ENCODE results near the gene ZBTB42.
A peak's percentile ranks its signal among the peaks of the same experiment; 100 is the strongest.

ZBTB42 gene

GRCh38 chr14:104822821-104823615 is 22.1 kb downstream of the ZBTB42 start:
- DNase-seq: no peak
- POLR2A ChIA-PET: no interaction called here
- Histone ChIP-seq H3K36me3 (ENCODE audit: control insufficient read depth in 4 of 4, insufficient read depth in 4 of 4, low read length in 3 of 4) (peaks cover 0 to 6% (median 1%) of the 10 kb centered on the region in 4 experiments), H3K9me3 (ENCODE audit: control extremely low read depth in 1 of 5, control insufficient read depth in 4 of 5, insufficient read depth in 2 of 5, low read depth in 1 of 5, low read length in 4 of 5) (peaks cover 0 to 2% (median 0%) of the 10 kb centered on the region in 5 experiments), H3K4me1 (ENCODE audit: control extremely low read depth in 1 of 4, control insufficient read depth in 4 of 4, insufficient read depth in 4 of 4, low read length in 3 of 4) (peaks cover 0 to 23% (median 20%) of the 10 kb centered on the region in 4 experiments), H3K27me3 (replicated peaks in 2 of 5; ENCODE audit: control insufficient read depth in 4 of 5, insufficient read depth in 5 of 5, low read length in 4 of 5) (peaks cover 0 to 23% (median 4%) of the 10 kb centered on the region in 5 experiments), H3K4me3 (ENCODE audit: control insufficient read depth in 1 of 7, extremely low read depth in 1 of 7, insufficient read depth in 4 of 7, low read depth in 2 of 7, low read length in 6 of 7) (no peak overlapping the region), H3K27ac (ENCODE audit: insufficient read depth in 1 of 2, low read depth in 1 of 2, low read length in 2 of 2, poor library complexity in 1 of 2, severe bottlenecking in 2 of 2) (no peak overlapping the region)
- CTCF ChIA-PET: interaction anchor here (1.3 to 2.6 kb wide), 2 partner anchors 50 to 54 kb away, joined by 4 to 7 read pairs; no protein-coding TSS in a partner anchor
- 92% methylated on average over 21 of the region's 22 CpGs for WGBS (ENCODE audit: insufficient coverage)

GRCh38 chr14:104824353-104824997 is 23.6 kb downstream of the ZBTB42 start:
- ChIA-PET CTCF (interaction anchor here (1.2 to 3.2 kb wide), 3 partner anchors 11 to 58 kb away, joined by 4 to 30 read pairs (median 9); no protein-coding TSS in a partner anchor), POLR2A (no interaction called here)
- peaks cover 0 to 23% (median 20%) of the 10 kb centered on the region in 4 experiments for H3K4me1 ChIP-seq (ENCODE audit: control extremely low read depth in 1 of 4, control insufficient read depth in 4 of 4, insufficient read depth in 4 of 4, low read length in 3 of 4)
- H3K27me3 ChIP-seq (replicated peaks in 2 of 5; ENCODE audit: control insufficient read depth in 4 of 5, insufficient read depth in 5 of 5, low read length in 4 of 5): peaks cover 0 to 23% (median 4%) of the 10 kb centered on the region in 5 experiments
- peaks cover 0 to 2% (median 0%) of the 10 kb centered on the region in 5 experiments for H3K9me3 ChIP-seq (ENCODE audit: control extremely low read depth in 1 of 5, control insufficient read depth in 4 of 5, insufficient read depth in 2 of 5, low read depth in 1 of 5, low read length in 4 of 5)
- no peak for DNase-seq
- H3K4me3 ChIP-seq (ENCODE audit: control insufficient read depth in 1 of 7, extremely low read depth in 1 of 7, insufficient read depth in 4 of 7, low read depth in 2 of 7, low read length in 6 of 7): no peak overlapping the region
- no peak overlapping the region for H3K27ac ChIP-seq (ENCODE audit: insufficient read depth in 1 of 2, low read depth in 1 of 2, low read length in 2 of 2, poor library complexity in 1 of 2, severe bottlenecking in 2 of 2)
- H3K36me3 ChIP-seq (ENCODE audit: control insufficient read depth in 4 of 4, insufficient read depth in 4 of 4, low read length in 3 of 4): peaks cover 0 to 2% (median 0%) of the 10 kb centered on the region in 4 experiments
- 92% methylated on average over 2 of the region's 2 CpGs for WGBS (ENCODE audit: insufficient coverage)

GRCh38 chr14:104826189-104826860 is 25.4 kb downstream of the ZBTB42 start:
- peaks cover 0 to 1% (median 0%) of the 10 kb centered on the region in 4 experiments for H3K36me3 ChIP-seq (ENCODE audit: control insufficient read depth in 4 of 4, insufficient read depth in 4 of 4, low read length in 3 of 4)
- peaks cover 0 to 2% (median 0%) of the 10 kb centered on the region in 5 experiments for H3K9me3 ChIP-seq (ENCODE audit: control extremely low read depth in 1 of 5, control insufficient read depth in 4 of 5, insufficient read depth in 2 of 5, low read depth in 1 of 5, low read length in 4 of 5)
- WGBS (ENCODE audit: insufficient coverage): 0% methylated on average over 36 of the region's 54 CpGs
- peak; percentile 66 to 82 (median 80) for DNase-seq
- ChIA-PET POLR2A (interaction anchor here (0.7 kb wide), 1 partner anchor 51 kb away, joined by 3 read pairs; no protein-coding TSS in a partner anchor), CTCF (interaction anchor here (0.8 to 3.2 kb wide), 16 partner anchors 13 to 96 kb away, joined by 3 to 30 read pairs (median 4); partner anchors contain the start of gene ZBTB42)
- peaks cover 0 to 23% (median 4%) of the 10 kb centered on the region in 5 experiments for H3K27me3 ChIP-seq (replicated peaks in 2 of 5; ENCODE audit: control insufficient read depth in 4 of 5, insufficient read depth in 5 of 5, low read length in 4 of 5)
- H3K27ac ChIP-seq (ENCODE audit: insufficient read depth in 1 of 2, low read depth in 1 of 2, low read length in 2 of 2, poor library complexity in 1 of 2, severe bottlenecking in 2 of 2): no peak overlapping the region
- peaks cover 0 to 23% (median 20%) of the 10 kb centered on the region in 4 experiments for H3K4me1 ChIP-seq (ENCODE audit: control extremely low read depth in 1 of 4, control insufficient read depth in 4 of 4, insufficient read depth in 4 of 4, low read length in 3 of 4)
- peak overlapping the region; percentile 35 to 82 (median 66) for H3K4me3 ChIP-seq (ENCODE audit: control insufficient read depth in 1 of 7, extremely low read depth in 1 of 7, insufficient read depth in 4 of 7, low read depth in 2 of 7, low read length in 6 of 7)

GRCh38 chr14:104826861-104827176 is 25.9 kb downstream of the ZBTB42 start:
- Histone ChIP-seq H3K9me3 (ENCODE audit: control extremely low read depth in 1 of 5, control insufficient read depth in 4 of 5, insufficient read depth in 2 of 5, low read depth in 1 of 5, low read length in 4 of 5) (peaks cover 0 to 2% (median 0%) of the 10 kb centered on the region in 5 experiments), H3K4me3 (ENCODE audit: control insufficient read depth in 1 of 7, extremely low read depth in 1 of 7, insufficient read depth in 4 of 7, low read depth in 2 of 7, low read length in 6 of 7) (peak overlapping the region in 6 of 7 experiments; percentile 30 to 72 (median 56)), H3K4me1 (ENCODE audit: control extremely low read depth in 1 of 4, control insufficient read depth in 4 of 4, insufficient read depth in 4 of 4, low read length in 3 of 4) (peaks cover 0 to 23% (median 20%) of the 10 kb centered on the region in 4 experiments), H3K27me3 (replicated peaks in 2 of 5; ENCODE audit: control insufficient read depth in 4 of 5, insufficient read depth in 5 of 5, low read length in 4 of 5) (peaks cover 0 to 23% (median 4%) of the 10 kb centered on the region in 5 experiments), H3K27ac (ENCODE audit: insufficient read depth in 1 of 2, low read depth in 1 of 2, low read length in 2 of 2, poor library complexity in 1 of 2, severe bottlenecking in 2 of 2) (no peak overlapping the region), H3K36me3 (ENCODE audit: control insufficient read depth in 4 of 4, insufficient read depth in 4 of 4, low read length in 3 of 4) (no peaks in the 10 kb centered on the region)
- DNase-seq: no peak
- 0% methylated on average over 20 of the region's 27 CpGs for WGBS (ENCODE audit: insufficient coverage)
- POLR2A ChIA-PET: interaction anchor here (0.7 kb wide), 1 partner anchor 52 kb away, joined by 3 read pairs; no protein-coding TSS in a partner anchor
- CTCF ChIA-PET: interaction anchor here (1.1 to 3.2 kb wide), 6 partner anchors 13 to 60 kb away, joined by 4 to 30 read pairs (median 6); no protein-coding TSS in a partner anchor

- H3K36me3 ChIP-seq (ENCODE audit: control insufficient read depth in 4 of 4, insufficient read depth in 4 of 4, low read length in 3 of 4): no peaks in the 10 kb centered on the region
- H3K9me3 ChIP-seq (ENCODE audit: control extremely low read depth in 1 of 5, control insufficient read depth in 4 of 5, insufficient read depth in 2 of 5, low read depth in 1 of 5, low read length in 4 of 5): peaks cover 0 to 2% (median 0%) of the 10 kb centered on the region in 5 experiments
- peak; percentile 69 to 83 (median 78) for DNase-seq
- peak overlapping the region in 6 of 7 experiments; percentile 30 to 72 (median 56) for H3K4me3 ChIP-seq (ENCODE audit: control insufficient read depth in 1 of 7, extremely low read depth in 1 of 7, insufficient read depth in 4 of 7, low read depth in 2 of 7, low read length in 6 of 7)
- peaks cover 0 to 23% (median 20%) of the 10 kb centered on the region in 4 experiments for H3K4me1 ChIP-seq (ENCODE audit: control extremely low read depth in 1 of 4, control insufficient read depth in 4 of 4, insufficient read depth in 4 of 4, low read length in 3 of 4)
- ChIA-PET CTCF (interaction anchor here (1.1 to 3.2 kb wide), 6 partner anchors 13 to 61 kb away, joined by 3 to 30 read pairs (median 4); no protein-coding TSS in a partner anchor), POLR2A (no interaction called here)
- no peak overlapping the region for H3K27ac ChIP-seq (ENCODE audit: insufficient read depth in 1 of 2, low read depth in 1 of 2, low read length in 2 of 2, poor library complexity in 1 of 2, severe bottlenecking in 2 of 2)
- H3K27me3 ChIP-seq (replicated peaks in 2 of 5; ENCODE audit: control insufficient read depth in 4 of 5, insufficient read depth in 5 of 5, low read length in 4 of 5): peaks cover 0 to 23% (median 4%) of the 10 kb centered on the region in 5 experiments
- 5% methylated on average over 32 of the region's 39 CpGs for WGBS (ENCODE audit: insufficient coverage)
Measured at GRCh38 chr14:104827177-104828055, 26.5 kb downstream of the ZBTB42 start.

GRCh38 chr14:104830781-104831180 is 29.9 kb downstream of the ZBTB42 start:
- DNase-seq: no peak

More at GRCh38 chr14:104830781-104831180, 29.9 kb downstream of the ZBTB42 start:
- CTCF ChIA-PET: interaction anchor here (0.8 kb wide), 1 partner anchor 40 kb away, joined by 3 read pairs; no protein-coding TSS in a partner anchor
- Histone ChIP-seq H3K4me1 (ENCODE audit: control extremely low read depth in 1 of 4, control insufficient read depth in 4 of 4, insufficient read depth in 4 of 4, low read length in 3 of 4) (peaks cover 0 to 19% (median 16%) of the 10 kb centered on the region in 4 experiments), H3K9me3 (ENCODE audit: control extremely low read depth in 1 of 5, control insufficient read depth in 4 of 5, insufficient read depth in 2 of 5, low read depth in 1 of 5, low read length in 4 of 5) (no peaks in the 10 kb centered on the region), H3K4me3 (ENCODE audit: control insufficient read depth in 1 of 7, extremely low read depth in 1 of 7, insufficient read depth in 4 of 7, low read depth in 2 of 7, low read length in 6 of 7) (no peak overlapping the region), H3K27ac (ENCODE audit: insufficient read depth in 1 of 2, low read depth in 1 of 2, low read length in 2 of 2, poor library complexity in 1 of 2, severe bottlenecking in 2 of 2) (no peak overlapping the region), H3K27me3 (replicated peaks in 2 of 5; ENCODE audit: control insufficient read depth in 4 of 5, insufficient read depth in 5 of 5, low read length in 4 of 5) (peaks cover 0 to 13% (median 2%) of the 10 kb centered on the region in 5 experiments), H3K36me3 (ENCODE audit: control insufficient read depth in 4 of 4, insufficient read depth in 4 of 4, low read length in 3 of 4) (no peaks in the 10 kb centered on the region)
- WGBS (ENCODE audit: insufficient coverage): 95% methylated on average over 9 of the region's 9 CpGs
- POLR2A ChIA-PET: no interaction called here
